Measurements from ENCODE around the gene MON2. TPM values are rescaled to one million over a fixed set of nuclear protein-coding genes. Genes with fewer than 3 reads are reported as not detected.

Gene MON2
- total RNA-seq, 2 donors from 2014 or later = 99.4 to 129 TPM

- DNase-seq (peak in 3 of 4 donors; percentile 30 to 31 (median 30)), ATAC-seq (peak; percentile 30)
- Histone ChIP-seq H3K27ac (peak overlapping the region; percentile 30 to 98 (median 88)), H3K9me3 (no peaks in the 10 kb centered on the region), H3K4me1 (peaks cover 14% of the 10 kb centered on the region), H3K36me3 (replicated peaks in 1 of 2; ENCODE audit: insufficient read depth in 1 of 2, low read depth in 2 of 2) (no peaks in the 10 kb centered on the region), H3K27me3 (no peaks in the 10 kb centered on the region), H3K4me3 (peak overlapping the region; percentile 24 to 95)
- TF ChIP-seq CTCF (IDR thresholded peaks at IDR 0.05) = no peak
- TF ChIP-seq POLR2A (IDR thresholded peaks at IDR 0.05) = no peak
- WGBS, 2 donors = 1% methylated on average over 16 of the region's 16 CpGs
- intact Hi-C loops (cut with DNase I) = no loop called here
These were observed 520 bp upstream of the MON2 start for GRCh38 chr12:62466018-62466593.

- no peak for ATAC-seq
- no peaks in the 10 kb centered on the region for H3K9me3 ChIP-seq
- no peaks in the 10 kb centered on the region for H3K36me3 ChIP-seq (replicated peaks in 1 of 2; ENCODE audit: insufficient read depth in 1 of 2, low read depth in 2 of 2)
- no peak for DNase-seq
- intact Hi-C loops (cut with DNase I) = no loop called here
- WGBS, 2 donors = 32 to 47% methylated on average over 2 of the region's 2 CpGs
- TF ChIP-seq CTCF (IDR thresholded peaks at IDR 0.05) = no peak
- no peak for TF ChIP-seq POLR2A (IDR thresholded peaks at IDR 0.05)
- H3K4me1 ChIP-seq = peaks cover 18% of the 10 kb centered on the region
- peak overlapping the region in 1 of 2 donors; percentile 95 for H3K4me3 ChIP-seq
- no peak overlapping the region for H3K27ac ChIP-seq
- H3K27me3 ChIP-seq = no peaks in the 10 kb centered on the region
These were observed 1.8 kb downstream of the MON2 start for GRCh38 chr12:62468397-62468796.

GRCh38 chr12:62468935-62469334 is 2.3 kb downstream of the MON2 start:
- Histone ChIP-seq H3K36me3 (replicated peaks in 1 of 2; ENCODE audit: insufficient read depth in 1 of 2, low read depth in 2 of 2) (no peaks in the 10 kb centered on the region), H3K4me3 (no peak overlapping the region), H3K27ac (no peak overlapping the region), H3K27me3 (no peaks in the 10 kb centered on the region), H3K4me1 (peaks cover 18% of the 10 kb centered on the region), H3K9me3 (no peaks in the 10 kb centered on the region)
- intact Hi-C loops (cut with DNase I) = no loop called here
- WGBS, 2 donors = 66 to 69% methylated on average over 8 of the region's 8 CpGs
- no peak for ATAC-seq
- no peak for DNase-seq
- TF ChIP-seq POLR2A (IDR thresholded peaks at IDR 0.05) (no peak), CTCF (IDR thresholded peaks at IDR 0.05) (no peak)

- H3K4me1 ChIP-seq = peaks cover 18% of the 10 kb centered on the region
- WGBS, 2 donors = 71 to 93% methylated on average over 2 of the region's 2 CpGs
- TF ChIP-seq CTCF (IDR thresholded peaks at IDR 0.05) = no peak
- no peak for TF ChIP-seq POLR2A (IDR thresholded peaks at IDR 0.05)
- DNase-seq = no peak
- no peaks in the 10 kb centered on the region for H3K36me3 ChIP-seq (replicated peaks in 1 of 2; ENCODE audit: insufficient read depth in 1 of 2, low read depth in 2 of 2)
- H3K27ac ChIP-seq = no peak overlapping the region
- H3K4me3 ChIP-seq = no peak overlapping the region
- H3K27me3 ChIP-seq = no peaks in the 10 kb centered on the region
- intact Hi-C loops (cut with DNase I) = no loop called here
- H3K9me3 ChIP-seq = no peaks in the 10 kb centered on the region
- ATAC-seq = no peak
These were observed 3.1 kb downstream of the MON2 start for GRCh38 chr12:62469704-62470103.

- no peak for DNase-seq
- TF ChIP-seq CTCF (IDR thresholded peaks at IDR 0.05) (no peak), POLR2A (IDR thresholded peaks at IDR 0.05) (no peak)
- peaks cover 12% of the 10 kb centered on the region for H3K4me1 ChIP-seq
- no peaks in the 10 kb centered on the region for H3K27me3 ChIP-seq
- intact Hi-C loops (cut with DNase I) = no loop called here
- H3K4me3 ChIP-seq = no peak overlapping the region
- H3K36me3 ChIP-seq (replicated peaks in 1 of 2; ENCODE audit: insufficient read depth in 1 of 2, low read depth in 2 of 2) = no peaks in the 10 kb centered on the region
- H3K9me3 ChIP-seq = no peaks in the 10 kb centered on the region
- H3K27ac ChIP-seq = no peak overlapping the region
- 70 to 73% methylated on average over 4 of the region's 4 CpGs for WGBS, 2 donors
- ATAC-seq = no peak
These were observed 5.1 kb downstream of the MON2 start for GRCh38 chr12:62471734-62472133.

All from body of pancreas (tissue), 4 donors.